22Rv1 (cell line): ENCODE results near the gene PDP2.

ENCODE experiments used
- ZFX ChIP-seq: fragments of 450-650 bp; IDR thresholded peaks from 2 replicates; pipeline ENCODE4 v1.6.1; 2017; ENCODE audit warnings: antibody characterized with exemption, borderline replicate concordance
- TF ChIP-seq, protein P1 (sequence below): fragments of 450-650 bp; IDR thresholded peaks from 2 replicates; pipeline ENCODE4 v1.5.1; 2017; ENCODE audit warnings: mild to moderate bottlenecking

DNA sequence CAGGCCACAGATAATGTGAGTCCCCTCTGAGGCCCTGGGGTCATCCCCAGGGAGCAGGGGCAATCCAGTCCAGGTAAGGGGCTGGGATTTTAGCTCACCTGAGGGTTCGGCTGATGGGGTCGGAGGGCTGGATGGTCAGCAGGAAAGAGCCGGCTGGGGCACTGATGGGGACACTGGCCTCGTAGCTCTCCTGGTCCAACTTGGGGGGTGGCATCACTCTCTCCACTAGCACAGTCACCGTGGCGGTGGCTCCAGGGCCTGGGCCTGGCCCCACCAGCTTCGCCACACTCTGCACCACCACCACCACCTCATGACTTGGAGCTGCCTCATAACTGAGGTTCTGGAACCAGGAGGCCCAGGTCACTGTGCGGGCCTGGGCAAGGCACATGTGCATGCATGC is 31.5 kb downstream of the PDP2 start:
- TF ChIP-seq, protein P1, sequence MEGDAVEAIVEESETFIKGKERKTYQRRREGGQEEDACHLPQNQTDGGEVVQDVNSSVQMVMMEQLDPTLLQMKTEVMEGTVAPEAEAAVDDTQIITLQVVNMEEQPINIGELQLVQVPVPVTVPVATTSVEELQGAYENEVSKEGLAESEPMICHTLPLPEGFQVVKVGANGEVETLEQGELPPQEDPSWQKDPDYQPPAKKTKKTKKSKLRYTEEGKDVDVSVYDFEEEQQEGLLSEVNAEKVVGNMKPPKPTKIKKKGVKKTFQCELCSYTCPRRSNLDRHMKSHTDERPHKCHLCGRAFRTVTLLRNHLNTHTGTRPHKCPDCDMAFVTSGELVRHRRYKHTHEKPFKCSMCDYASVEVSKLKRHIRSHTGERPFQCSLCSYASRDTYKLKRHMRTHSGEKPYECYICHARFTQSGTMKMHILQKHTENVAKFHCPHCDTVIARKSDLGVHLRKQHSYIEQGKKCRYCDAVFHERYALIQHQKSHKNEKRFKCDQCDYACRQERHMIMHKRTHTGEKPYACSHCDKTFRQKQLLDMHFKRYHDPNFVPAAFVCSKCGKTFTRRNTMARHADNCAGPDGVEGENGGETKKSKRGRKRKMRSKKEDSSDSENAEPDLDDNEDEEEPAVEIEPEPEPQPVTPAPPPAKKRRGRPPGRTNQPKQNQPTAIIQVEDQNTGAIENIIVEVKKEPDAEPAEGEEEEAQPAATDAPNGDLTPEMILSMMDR, result no peak
- TF ChIP-seq ZFX, result no peak
